Measurements from ENCODE around the gene FOXO3.
"Not testable (repeated sequence)": the region's sequence is repeated elsewhere in the genome, so short reads cannot be mapped to it uniquely, and the experiment has no call there.

FOXO3 gene

GRCh38 chr6:108556250-108556649, 4.5 kb upstream of the FOXO3 start:
- no peak for DNase-seq

- DNase-seq: no peak
Observed at GRCh38 chr6:108556866-108557493, 3.7 kb upstream of the FOXO3 start.

GRCh38 chr6:108557494-108558371, 3.0 kb upstream of the FOXO3 start:
- DNase-seq: no peak

GRCh38 chr6:108558372-108559096, 2.2 kb upstream of the FOXO3 start:
- DNase-seq: peak; percentile 98

GRCh38 chr6:108559097-108559883, 1.4 kb upstream of the FOXO3 start:
- DNase-seq: peak; percentile 69

- peak; percentile 71 for DNase-seq
Observed at GRCh38 chr6:108559884-108560462, 744 bp upstream of the FOXO3 start.

- not testable (repeated sequence) for DNase-seq
Observed at GRCh38 chr6:108561309-108561647, 561 bp downstream of the FOXO3 start.

GRCh38 chr6:108561742-108562502, 1.2 kb downstream of the FOXO3 start:
- DNase-seq: no peak

- peak; percentile 79 for DNase-seq
Observed at GRCh38 chr6:108562503-108562993, 1.8 kb downstream of the FOXO3 start.

GRCh38 chr6:108563292-108563691, 2.6 kb downstream of the FOXO3 start:
- DNase-seq: no peak

- DNase-seq: no peak
Observed at GRCh38 chr6:108564178-108564577, 3.5 kb downstream of the FOXO3 start.

GRCh38 chr6:108565091-108565766, 4.5 kb downstream of the FOXO3 start:
- no peak for DNase-seq

GRCh38 chr6:108565893-108566292, 5.2 kb downstream of the FOXO3 start:
- DNase-seq: no peak

- DNase-seq: no peak
Observed at GRCh38 chr6:108566406-108566805, 5.7 kb downstream of the FOXO3 start.

- no peak for DNase-seq
Observed at GRCh38 chr6:108568101-108568500, 7.4 kb downstream of the FOXO3 start.

GRCh38 chr6:108568551-108569305, 8.0 kb downstream of the FOXO3 start:
- no peak for DNase-seq

GRCh38 chr6:108570517-108570916, 9.8 kb downstream of the FOXO3 start:
- DNase-seq: no peak

GRCh38 chr6:108574457-108575141, 13.9 kb downstream of the FOXO3 start:
- DNase-seq: no peak

- DNase-seq: no peak
Observed at GRCh38 chr6:108575905-108576494, 15.3 kb downstream of the FOXO3 start.

All from DMS153 (cell line).